Neural progenitor cell (in vitro differentiated cells): ENCODE data around the gene PACRG. TPM values are rescaled to one million over a fixed set of nuclear protein-coding genes. Genes with fewer than 3 reads are reported as not detected.

Experiments used
- DNase-seq: peaks from one replicate; pipeline ENCODE4 v3.0.0-alpha.2; 2016; ENCODE audit warnings: low spot score
- H2AFZ ChIP-seq: fragments of 200-600 bp; sonication (generic); replicated peaks from 2 replicates; pipeline ENCODE4 v1.6.1; 2016; ENCODE audit warnings: antibody characterized with exemption
- H3F3A ChIP-seq: fragments of 200-600 bp; sonication (generic); 2 replicates; pipeline ENCODE4 v1.6.1; 2016; ENCODE audit warnings: antibody characterized with exemption, low read depth
- H3K27ac ChIP-seq: fragments of 200-600 bp; sonication (generic); 2 replicates; pipeline ENCODE4 v1.5.1; 2016; ENCODE audit warnings: mild to moderate bottlenecking
- H3K27me3 ChIP-seq: fragments of 200-600 bp; sonication (generic); 2 replicates; pipeline ENCODE4 v1.6.1; 2016; ENCODE audit warnings: mild to moderate bottlenecking, moderate library complexity
- H3K36me3 ChIP-seq: fragments of 200-600 bp; sonication (generic); 2 replicates; pipeline ENCODE4 v1.5.1; 2016
- H3K4me1 ChIP-seq: fragments of 200-600 bp; sonication (generic); 2 replicates; pipeline ENCODE4 v1.6.1; 2016; ENCODE audit warnings: mixed run types
- H3K4me2 ChIP-seq: fragments of 200-600 bp; sonication (generic); 2 replicates; pipeline ENCODE4 v1.6.1; 2016
- H3K4me3 ChIP-seq: fragments of 200-600 bp; sonication (generic); 2 replicates; pipeline ENCODE4 v1.5.1; 2016
- H3K79me2 ChIP-seq: fragments of 200-600 bp; sonication (generic); 2 replicates; pipeline ENCODE4 v1.6.1; 2016; ENCODE audit warnings: low read depth
- H3K9ac ChIP-seq: fragments of 200-600 bp; sonication (generic); 2 replicates; pipeline ENCODE4 v1.6.1; 2016
- H3K9me3 ChIP-seq: fragments of 200-600 bp; sonication (generic); 2 replicates; pipeline ENCODE4 v1.5.1; 2016; ENCODE audit warnings: low read depth
- H4K20me1 ChIP-seq: fragments of 200-600 bp; sonication (generic); 2 replicates; pipeline ENCODE4 v1.6.1; 2016; ENCODE audit warnings: low read depth
- H3K27ac Mint-ChIP-seq: 3 replicates; pipeline ENCODE4 v1.8.0; 2021; ENCODE audit warnings: mixed read lengths
- H3K27me3 Mint-ChIP-seq: 2 replicates; pipeline ENCODE4 v1.8.0; 2022; ENCODE audit warnings: low read depth, mild to moderate bottlenecking, inconsistent platforms, moderate library complexity, mixed read lengths; ENCODE audit not compliant: insufficient read depth
- H3K36me3 Mint-ChIP-seq: 3 replicates; pipeline ENCODE4 v1.8.0; 2021; ENCODE audit warnings: mixed read lengths
- H3K4me1 Mint-ChIP-seq: 3 replicates; pipeline ENCODE4 v1.8.0; 2021; ENCODE audit warnings: mixed read lengths
- H3K4me3 Mint-ChIP-seq: 3 replicates; pipeline ENCODE4 v1.8.0; 2021; ENCODE audit warnings: mild to moderate bottlenecking, moderate library complexity, mixed read lengths
- H3K9me3 Mint-ChIP-seq: 3 replicates; pipeline ENCODE4 v1.8.0; 2020; ENCODE audit warnings: mixed read lengths
- CTCF ChIP-seq: fragments of 200-600 bp; sonication (generic); IDR thresholded peaks from 2 replicates; pipeline ENCODE4 v1.5.1; 2017; ENCODE audit warnings: antibody characterized with exemption, mild to moderate bottlenecking
- EZH2 ChIP-seq: fragments of 200-600 bp; sonication (generic); IDR thresholded peaks from 2 replicates; pipeline ENCODE4 v1.6.1; 2017; ENCODE audit warnings: antibody characterized with exemption, mild to moderate bottlenecking, moderate library complexity
- EZH2phosphoT487 ChIP-seq: fragments of 200-600 bp; sonication (generic); IDR thresholded peaks from 2 replicates; pipeline ENCODE4 v1.6.1; 2017; ENCODE audit warnings: antibody characterized with exemption
- total RNA-seq: library from RNA; depleted of rRNA; stranded (reverse); fragments of >200 nt; gene quantifications from 2 replicates; pipeline ENCODE4 v1.2.3, GENCODE V29; 2015; ENCODE audit warnings: low replicate concordance

Gene PACRG
- total RNA-seq, 1 donor from 2014 or later: 0.30 TPM

GRCh38 chr6:162889303-162889702 is 161.5 kb downstream of the PACRG start:
- Histone ChIP-seq H3K4me3 (no peak overlapping the region), H3K79me2 (no peaks in the 10 kb centered on the region), H3K27me3 (no peaks in the 10 kb centered on the region), H3K4me1 (no peaks in the 10 kb centered on the region), H3F3A (no peaks in the 10 kb centered on the region), H3K27ac (no peak overlapping the region), H3K36me3 (no peaks in the 10 kb centered on the region), H3K9me3 (no peaks in the 10 kb centered on the region), H2AFZ (no peak overlapping the region), H3K4me2 (no peak overlapping the region), H3K9ac (no peak overlapping the region), H4K20me1 (no peaks in the 10 kb centered on the region)
- Mint-ChIP-seq H3K36me3 (no peaks in the 10 kb centered on the region), H3K27ac (no peak overlapping the region), H3K4me1 (no peaks in the 10 kb centered on the region), H3K4me3 (no peak overlapping the region), H3K27me3 (peaks cover 3% of the 10 kb centered on the region), H3K9me3 (peaks cover 10% of the 10 kb centered on the region)
- DNase-seq: no peak
- no peak for TF ChIP-seq EZH2
- no peak for TF ChIP-seq CTCF
- no peak for TF ChIP-seq EZH2phosphoT487

- Histone ChIP-seq H3K9me3 (no peaks in the 10 kb centered on the region), H2AFZ (no peak overlapping the region), H3K9ac (no peak overlapping the region), H3K27me3 (no peaks in the 10 kb centered on the region), H3K79me2 (no peaks in the 10 kb centered on the region), H3K4me3 (no peak overlapping the region), H3K27ac (no peak overlapping the region), H3K4me2 (no peak overlapping the region), H3K36me3 (no peaks in the 10 kb centered on the region), H4K20me1 (no peaks in the 10 kb centered on the region), H3K4me1 (no peaks in the 10 kb centered on the region), H3F3A (no peaks in the 10 kb centered on the region)
- Mint-ChIP-seq H3K4me1 (no peaks in the 10 kb centered on the region), H3K27me3 (no peaks in the 10 kb centered on the region), H3K36me3 (no peaks in the 10 kb centered on the region), H3K9me3 (peaks cover 11% of the 10 kb centered on the region), H3K27ac (no peak overlapping the region), H3K4me3 (no peak overlapping the region)
- DNase-seq: no peak
- TF ChIP-seq EZH2phosphoT487 (no peak), EZH2 (no peak), CTCF (no peak)
These were observed 170.2 kb downstream of the PACRG start for GRCh38 chr6:162898011-162898410.

- Histone ChIP-seq H3K27ac (no peak overlapping the region), H3K4me1 (no peaks in the 10 kb centered on the region), H3K9me3 (no peaks in the 10 kb centered on the region), H3K36me3 (no peaks in the 10 kb centered on the region), H3F3A (no peaks in the 10 kb centered on the region), H2AFZ (no peak overlapping the region), H3K27me3 (no peaks in the 10 kb centered on the region), H3K4me2 (no peak overlapping the region), H3K9ac (no peak overlapping the region), H4K20me1 (no peaks in the 10 kb centered on the region), H3K79me2 (no peaks in the 10 kb centered on the region), H3K4me3 (no peak overlapping the region)
- Mint-ChIP-seq H3K36me3 (no peaks in the 10 kb centered on the region), H3K4me1 (no peaks in the 10 kb centered on the region), H3K4me3 (no peak overlapping the region), H3K9me3 (peaks cover 4% of the 10 kb centered on the region), H3K27ac (peak overlapping the region; percentile 50), H3K27me3 (no peaks in the 10 kb centered on the region)
- no peak for DNase-seq
- TF ChIP-seq EZH2phosphoT487 (no peak), EZH2 (no peak), CTCF (no peak)
These were observed 171.4 kb downstream of the PACRG start for GRCh38 chr6:162899148-162899547.
